Loucy (cell line): ENCODE results near the gene EXOC3L2.

Experiments used
- H2AFZ ChIP-seq: fragments of 200-600 bp; sonication (generic); 2 replicates; pipeline ENCODE4 v1.6.0; 2016; ENCODE audit warnings: antibody characterized with exemption, mild to moderate bottlenecking, low read length, moderate library complexity
- H3F3A ChIP-seq: fragments of 200-600 bp; 2 replicates; pipeline ENCODE4 v1.6.0; 2016; ENCODE audit warnings: antibody characterized with exemption, low read depth, mild to moderate bottlenecking
- H3K27me3 ChIP-seq: fragments of 200-600 bp; sonication (generic); 2 replicates; pipeline ENCODE4 v1.6.1; 2014; ENCODE audit warnings: low read length, mild to moderate bottlenecking; ENCODE audit not compliant: insufficient read depth, poor library complexity, severe bottlenecking
- H3K36me3 ChIP-seq: fragments of 200-600 bp; sonication (generic); 2 replicates; pipeline ENCODE4 v1.6.1; 2016; ENCODE audit warnings: low read length; ENCODE audit not compliant: insufficient read depth
- H3K4me1 ChIP-seq: fragments of 200-600 bp; sonication (generic); 2 replicates; pipeline ENCODE4 v1.5.1; 2014; ENCODE audit warnings: low read length, mild to moderate bottlenecking; ENCODE audit not compliant: insufficient read depth, poor library complexity, severe bottlenecking
- H3K4me2 ChIP-seq: fragments of 200-600 bp; sonication (generic); 2 replicates; pipeline ENCODE4 v1.6.0; 2014; ENCODE audit warnings: antibody characterized with exemption, low read length, low read depth, mild to moderate bottlenecking; ENCODE audit not compliant: poor library complexity, severe bottlenecking
- H3K4me3 ChIP-seq: fragments of 200-600 bp; sonication (generic); 2 replicates; pipeline ENCODE4 v1.5.1; 2014; ENCODE audit warnings: low read length, mild to moderate bottlenecking, mixed read lengths; ENCODE audit not compliant: poor library complexity, severe bottlenecking
- H3K79me2 ChIP-seq: fragments of 200-600 bp; sonication (generic); 2 replicates; pipeline ENCODE4 v1.6.1; 2014; ENCODE audit warnings: low read length; ENCODE audit not compliant: insufficient read depth
- H3K9ac ChIP-seq: fragments of 200-600 bp; sonication (generic); 2 replicates; pipeline ENCODE4 v1.6.0; 2014; ENCODE audit warnings: mild to moderate bottlenecking, low read depth, low read length, moderate library complexity; ENCODE audit not compliant: poor library complexity, severe bottlenecking
- H3K9me2 ChIP-seq: fragments of 200-600 bp; sonication (generic); replicated peaks from 2 replicates; pipeline ENCODE4 v1.6.1; 2016; ENCODE audit warnings: low read depth, low read length, mixed read lengths
- H3K9me3 ChIP-seq: fragments of 200-600 bp; sonication (generic); 2 replicates; pipeline ENCODE4 v1.6.1; 2014; ENCODE audit warnings: mild to moderate bottlenecking, antibody characterized with exemption, low read length, low read depth; ENCODE audit not compliant: insufficient read depth
- H4K20me1 ChIP-seq: fragments of 200-600 bp; sonication (generic); 2 replicates; pipeline ENCODE4 v1.6.0; 2014; ENCODE audit warnings: antibody characterized with exemption, low read length, mild to moderate bottlenecking; ENCODE audit not compliant: insufficient read depth, poor library complexity, severe bottlenecking
- EZH2phosphoT487 ChIP-seq: fragments of 200-600 bp; IDR thresholded peaks from 2 replicates; pipeline ENCODE4 v1.6.1; 2018; ENCODE audit warnings: antibody characterized with exemption, mild to moderate bottlenecking, moderate library complexity, borderline replicate concordance
- TF ChIP-seq, protein P1 (sequence below): fragments of 200-600 bp; sonication (generic); conservative IDR thresholded peaks from 2 replicates; pipeline ENCODE4 v1.5.1; 2014; ENCODE audit warnings: mild to moderate bottlenecking, antibody characterized with exemption, low read length

The EXOC3L2 gene

GRCh38 chr19:45262570-45262969, 17.4 kb upstream of the EXOC3L2 start:
- Histone ChIP-seq H3K9ac (no peak overlapping the region), H3K36me3 (peaks cover 10% of the 10 kb centered on the region; the same call in 1 of the 2 replicates), H3K4me1 (no peaks in the 10 kb centered on the region), H3K4me2 (no peak overlapping the region), H3K9me3 (no peaks in the 10 kb centered on the region), H3K79me2 (peaks cover 6% of the 10 kb centered on the region; the same call in 1 of the 2 replicates), H3K9me2 (no peaks in the 10 kb centered on the region), H3K27me3 (no peaks in the 10 kb centered on the region), H4K20me1 (no peaks in the 10 kb centered on the region), H2AFZ (no peak overlapping the region), H3K4me3 (no peak overlapping the region), H3F3A (no peaks in the 10 kb centered on the region)
- no peak for TF ChIP-seq EZH2phosphoT487
- TF ChIP-seq, protein P1, sequence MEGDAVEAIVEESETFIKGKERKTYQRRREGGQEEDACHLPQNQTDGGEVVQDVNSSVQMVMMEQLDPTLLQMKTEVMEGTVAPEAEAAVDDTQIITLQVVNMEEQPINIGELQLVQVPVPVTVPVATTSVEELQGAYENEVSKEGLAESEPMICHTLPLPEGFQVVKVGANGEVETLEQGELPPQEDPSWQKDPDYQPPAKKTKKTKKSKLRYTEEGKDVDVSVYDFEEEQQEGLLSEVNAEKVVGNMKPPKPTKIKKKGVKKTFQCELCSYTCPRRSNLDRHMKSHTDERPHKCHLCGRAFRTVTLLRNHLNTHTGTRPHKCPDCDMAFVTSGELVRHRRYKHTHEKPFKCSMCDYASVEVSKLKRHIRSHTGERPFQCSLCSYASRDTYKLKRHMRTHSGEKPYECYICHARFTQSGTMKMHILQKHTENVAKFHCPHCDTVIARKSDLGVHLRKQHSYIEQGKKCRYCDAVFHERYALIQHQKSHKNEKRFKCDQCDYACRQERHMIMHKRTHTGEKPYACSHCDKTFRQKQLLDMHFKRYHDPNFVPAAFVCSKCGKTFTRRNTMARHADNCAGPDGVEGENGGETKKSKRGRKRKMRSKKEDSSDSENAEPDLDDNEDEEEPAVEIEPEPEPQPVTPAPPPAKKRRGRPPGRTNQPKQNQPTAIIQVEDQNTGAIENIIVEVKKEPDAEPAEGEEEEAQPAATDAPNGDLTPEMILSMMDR = no peak

DNA sequence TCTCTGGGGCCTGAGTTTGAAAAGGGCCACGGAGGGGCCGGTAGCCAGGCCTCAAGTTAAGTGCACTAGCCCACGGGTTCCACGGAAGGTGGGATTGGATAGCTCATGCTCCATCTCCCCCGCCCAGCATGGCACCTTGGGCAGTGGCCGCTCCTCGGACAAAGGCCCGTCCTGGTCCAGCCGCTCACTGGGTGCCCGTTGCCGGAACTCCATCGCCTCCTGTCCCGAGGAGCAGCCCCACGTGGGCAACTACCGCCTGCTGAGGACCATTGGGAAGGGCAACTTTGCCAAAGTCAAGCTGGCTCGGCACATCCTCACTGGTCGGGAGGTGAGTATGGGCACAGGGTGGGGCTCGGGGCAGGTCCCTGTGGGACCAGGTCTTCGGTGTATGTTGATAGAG, 13.7 kb upstream of the EXOC3L2 start:
- no peak overlapping the region for H3K4me3 ChIP-seq
- no peaks in the 10 kb centered on the region; the same call in 1 of the 2 replicates for H3K36me3 ChIP-seq
- H3K27me3 ChIP-seq = no peaks in the 10 kb centered on the region
- H2AFZ ChIP-seq = no peak overlapping the region
- no peaks in the 10 kb centered on the region for H3K9me2 ChIP-seq
- no peaks in the 10 kb centered on the region for H3F3A ChIP-seq
- H3K79me2 ChIP-seq = peaks cover 39% of the 10 kb centered on the region
- H3K9ac ChIP-seq = no peak overlapping the region
- no peaks in the 10 kb centered on the region for H3K9me3 ChIP-seq
- peaks cover 25% of the 10 kb centered on the region for H4K20me1 ChIP-seq
- H3K4me2 ChIP-seq = no peak overlapping the region
- peaks cover 18% of the 10 kb centered on the region for H3K4me1 ChIP-seq
- TF ChIP-seq, protein P1 = no peak
- no peak for TF ChIP-seq EZH2phosphoT487

DNA sequence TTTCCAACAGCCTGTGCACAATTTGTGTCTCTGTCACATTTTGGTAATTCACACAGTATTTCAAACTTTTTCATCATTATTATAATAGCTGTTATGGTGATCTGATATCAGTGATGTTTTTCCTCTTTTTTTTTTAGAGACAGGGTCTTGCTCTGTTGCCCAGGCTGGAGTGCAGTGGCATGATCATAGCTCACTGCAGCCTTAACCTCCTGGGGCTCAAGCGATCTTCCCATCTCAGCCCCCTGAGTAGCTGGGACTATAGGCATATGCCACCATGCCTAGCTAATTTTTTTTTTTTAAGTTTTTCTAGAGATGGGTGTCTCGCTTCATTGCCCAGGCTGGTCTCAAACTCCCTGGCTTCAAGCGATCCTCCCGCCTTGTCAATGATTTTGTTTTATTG, 11.6 kb upstream of the EXOC3L2 start:
- H3K4me1 ChIP-seq = peaks cover 38% of the 10 kb centered on the region
- H4K20me1 ChIP-seq = peaks cover 46% of the 10 kb centered on the region
- H3K9me2 ChIP-seq = no peaks in the 10 kb centered on the region
- no peak overlapping the region for H2AFZ ChIP-seq
- TF ChIP-seq EZH2phosphoT487 = no peak
- TF ChIP-seq, protein P1 = no peak
- H3K79me2 ChIP-seq = peaks cover 59% of the 10 kb centered on the region
- no peaks in the 10 kb centered on the region for H3K9me3 ChIP-seq
- H3K4me2 ChIP-seq = no peak overlapping the region
- H3K36me3 ChIP-seq = no peaks in the 10 kb centered on the region; the same call in 1 of the 2 replicates
- no peaks in the 10 kb centered on the region for H3F3A ChIP-seq
- H3K27me3 ChIP-seq = no peaks in the 10 kb centered on the region
- H3K4me3 ChIP-seq = no peak overlapping the region
- no peak overlapping the region for H3K9ac ChIP-seq
